Measurements from ENCODE around the gene TEX36.
"Not testable (repeated sequence)": the region's sequence is repeated elsewhere in the genome, so short reads cannot be mapped to it uniquely, and the experiment has no call there.

TEX36 gene

DNA sequence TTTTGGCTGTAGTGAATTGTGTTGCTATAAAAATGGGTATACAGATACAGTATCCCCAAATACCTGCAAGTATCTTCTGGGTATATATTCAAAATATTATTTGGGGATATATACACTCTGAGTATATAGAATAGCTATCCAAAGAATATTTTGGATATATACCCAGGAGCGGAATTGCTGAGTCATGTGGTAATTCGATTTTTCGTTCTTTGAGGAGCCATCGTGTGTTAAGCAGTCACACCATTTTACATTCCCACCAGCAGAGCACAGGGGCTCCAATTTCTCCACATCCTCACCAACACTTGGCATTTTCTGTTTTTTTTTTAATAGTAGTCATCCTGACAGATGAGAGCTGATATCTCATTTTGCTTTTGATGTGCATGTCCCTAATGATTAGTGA lies 61.9 kb downstream of the TEX36 start:
- Histone ChIP-seq H3K4me2 (ENCODE audit: low read length) (no peak overlapping the region), H3K27me3 (ENCODE audit: control insufficient read depth, insufficient read depth, low read length) (no peaks in the 10 kb centered on the region), H3K4me1 (no peaks in the 10 kb centered on the region), H3K79me2 (no peaks in the 10 kb centered on the region), H3K9me3 (ENCODE audit: control insufficient read depth, low read length) (no peaks in the 10 kb centered on the region), H3K4me3 (ENCODE audit: low read depth, low read length) (no peak overlapping the region), H3K36me3 (ENCODE audit: control insufficient read depth, insufficient read depth, low read length) (no peaks in the 10 kb centered on the region), H3K9ac (no peak overlapping the region), H3K27ac (no peak overlapping the region), H2AFZ (no peak overlapping the region)
- TF ChIP-seq, protein P1, sequence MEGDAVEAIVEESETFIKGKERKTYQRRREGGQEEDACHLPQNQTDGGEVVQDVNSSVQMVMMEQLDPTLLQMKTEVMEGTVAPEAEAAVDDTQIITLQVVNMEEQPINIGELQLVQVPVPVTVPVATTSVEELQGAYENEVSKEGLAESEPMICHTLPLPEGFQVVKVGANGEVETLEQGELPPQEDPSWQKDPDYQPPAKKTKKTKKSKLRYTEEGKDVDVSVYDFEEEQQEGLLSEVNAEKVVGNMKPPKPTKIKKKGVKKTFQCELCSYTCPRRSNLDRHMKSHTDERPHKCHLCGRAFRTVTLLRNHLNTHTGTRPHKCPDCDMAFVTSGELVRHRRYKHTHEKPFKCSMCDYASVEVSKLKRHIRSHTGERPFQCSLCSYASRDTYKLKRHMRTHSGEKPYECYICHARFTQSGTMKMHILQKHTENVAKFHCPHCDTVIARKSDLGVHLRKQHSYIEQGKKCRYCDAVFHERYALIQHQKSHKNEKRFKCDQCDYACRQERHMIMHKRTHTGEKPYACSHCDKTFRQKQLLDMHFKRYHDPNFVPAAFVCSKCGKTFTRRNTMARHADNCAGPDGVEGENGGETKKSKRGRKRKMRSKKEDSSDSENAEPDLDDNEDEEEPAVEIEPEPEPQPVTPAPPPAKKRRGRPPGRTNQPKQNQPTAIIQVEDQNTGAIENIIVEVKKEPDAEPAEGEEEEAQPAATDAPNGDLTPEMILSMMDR (IDR thresholded peaks at IDR 0.05), result no peak

DNA sequence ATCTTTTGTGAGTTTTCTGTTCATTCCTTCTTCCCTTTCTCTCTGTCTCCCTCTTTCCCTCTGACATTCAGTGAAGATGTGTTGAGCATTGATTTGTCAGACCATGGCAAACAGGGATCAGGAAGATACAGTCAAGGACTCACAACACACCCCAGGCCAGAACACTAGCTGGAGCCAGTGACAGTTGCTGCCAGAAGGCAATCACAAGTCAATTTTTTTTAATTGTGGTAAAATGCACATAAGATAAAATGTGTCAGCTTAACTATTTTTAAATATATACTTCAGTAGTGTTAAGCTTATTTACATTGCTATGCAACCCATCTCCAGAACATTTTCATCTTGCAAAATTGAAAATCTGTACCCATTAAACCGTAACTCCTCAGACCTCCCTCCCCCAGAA lies 62.6 kb downstream of the TEX36 start:
- Histone ChIP-seq H3K79me2 (no peaks in the 10 kb centered on the region), H3K27ac (no peak overlapping the region), H3K36me3 (ENCODE audit: control insufficient read depth, insufficient read depth, low read length) (no peaks in the 10 kb centered on the region), H3K27me3 (ENCODE audit: control insufficient read depth, insufficient read depth, low read length) (no peaks in the 10 kb centered on the region), H3K4me3 (ENCODE audit: low read depth, low read length) (no peak overlapping the region), H3K9ac (no peak overlapping the region), H3K9me3 (ENCODE audit: control insufficient read depth, low read length) (no peaks in the 10 kb centered on the region), H2AFZ (no peak overlapping the region), H3K4me1 (no peaks in the 10 kb centered on the region), H3K4me2 (ENCODE audit: low read length) (no peak overlapping the region)
- TF ChIP-seq, protein P1 (IDR thresholded peaks at IDR 0.05), result no peak

DNA sequence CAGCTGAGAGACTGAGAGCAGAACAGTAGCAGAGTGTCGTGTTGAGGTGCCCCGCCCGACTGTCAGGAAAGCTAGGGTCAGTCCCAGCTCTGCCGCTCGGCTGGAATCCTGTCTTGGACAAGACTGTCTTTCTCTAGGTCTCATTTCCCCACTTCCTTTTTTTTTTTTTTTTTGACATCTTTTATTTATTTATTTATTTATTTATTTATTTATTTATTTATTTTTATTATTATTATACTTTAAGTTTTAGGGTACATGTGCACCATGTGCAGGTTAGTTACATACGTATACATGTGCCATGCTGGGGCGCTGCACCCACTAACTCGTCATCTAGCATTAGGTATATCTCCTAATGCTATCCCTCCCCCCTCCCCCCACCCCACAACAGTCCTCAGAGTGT lies 69.9 kb downstream of the TEX36 start:
- not testable (repeated sequence) for H3K27me3 ChIP-seq (ENCODE audit: control insufficient read depth, insufficient read depth, low read length); H2AFZ ChIP-seq; H3K79me2 ChIP-seq; H3K4me3 ChIP-seq (ENCODE audit: low read depth, low read length); H3K9ac ChIP-seq; H3K9me3 ChIP-seq (ENCODE audit: control insufficient read depth, low read length); H3K27ac ChIP-seq; H3K4me2 ChIP-seq (ENCODE audit: low read length); H3K4me1 ChIP-seq; H3K36me3 ChIP-seq (ENCODE audit: control insufficient read depth, insufficient read depth, low read length)

DNA sequence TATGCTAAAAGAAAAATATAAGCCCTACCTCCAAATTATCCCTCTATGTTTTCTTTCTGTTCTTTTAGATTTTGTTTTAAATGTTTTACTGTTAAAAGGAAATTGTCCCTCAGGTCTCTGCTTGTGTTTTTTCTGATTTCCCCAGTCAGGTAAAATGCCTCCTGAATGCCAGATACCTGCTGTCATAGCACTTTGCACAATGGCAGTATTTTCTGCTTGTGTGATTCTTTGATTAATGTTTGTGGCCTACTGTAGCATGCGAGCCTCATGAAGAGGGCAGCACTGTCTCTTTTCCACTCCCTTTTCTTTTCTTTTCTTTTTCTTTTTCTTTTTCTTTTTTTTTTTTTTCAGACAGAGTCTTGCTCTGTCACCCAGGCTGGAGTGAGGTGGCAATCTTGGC lies 71.2 kb downstream of the TEX36 start:
- no peak overlapping the region for H3K4me3 ChIP-seq (ENCODE audit: low read depth, low read length)
- no peak overlapping the region for H3K4me2 ChIP-seq (ENCODE audit: low read length)

DNA sequence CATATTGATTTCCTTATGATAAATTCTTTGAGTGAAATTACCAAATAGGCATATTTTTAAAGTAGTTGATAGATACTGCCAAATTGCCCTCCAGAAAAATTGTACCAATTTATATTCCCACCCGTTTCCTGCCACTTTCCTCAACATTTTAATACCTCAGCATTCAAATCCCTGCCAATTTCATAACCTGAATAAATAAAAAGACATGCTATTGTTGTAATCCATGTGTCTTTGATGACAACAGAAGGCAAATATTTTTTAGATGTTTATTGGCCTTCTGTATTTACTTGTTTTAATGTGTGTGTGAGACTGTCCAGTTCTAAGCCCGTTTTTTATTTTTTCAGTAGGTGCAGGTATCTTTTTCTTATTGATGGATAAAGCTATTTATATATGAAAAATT lies 71.7 kb downstream of the TEX36 start:
- Histone ChIP-seq H3K27me3 (ENCODE audit: control insufficient read depth, insufficient read depth, low read length) (no peaks in the 10 kb centered on the region), H3K36me3 (ENCODE audit: control insufficient read depth, insufficient read depth, low read length) (no peaks in the 10 kb centered on the region), H3K27ac (no peak overlapping the region), H3K4me3 (ENCODE audit: low read depth, low read length) (no peak overlapping the region), H3K79me2 (no peaks in the 10 kb centered on the region), H3K9me3 (ENCODE audit: control insufficient read depth, low read length) (no peaks in the 10 kb centered on the region), H2AFZ (no peak overlapping the region), H3K9ac (no peak overlapping the region), H3K4me2 (ENCODE audit: low read length) (no peak overlapping the region), H3K4me1 (no peaks in the 10 kb centered on the region)
- TF ChIP-seq, protein P1 (IDR thresholded peaks at IDR 0.05), result no peak

More for the DNA sequence above, 71.2 kb downstream of the TEX36 start:
- Histone ChIP-seq H3K27ac (no peak overlapping the region), H3K9me3 (ENCODE audit: control insufficient read depth, low read length) (no peaks in the 10 kb centered on the region), H3K79me2 (no peaks in the 10 kb centered on the region), H3K27me3 (ENCODE audit: control insufficient read depth, insufficient read depth, low read length) (no peaks in the 10 kb centered on the region), H3K9ac (no peak overlapping the region), H3K4me1 (no peaks in the 10 kb centered on the region), H2AFZ (no peak overlapping the region), H3K36me3 (ENCODE audit: control insufficient read depth, insufficient read depth, low read length) (no peaks in the 10 kb centered on the region)
- TF ChIP-seq, protein P1 (IDR thresholded peaks at IDR 0.05), result no peak
